Dedifferentiated amniotic fluid mesenchymal stem cell (primary cell): ENCODE data around the gene ZSCAN5C.
"Not testable (repeated sequence)": the region's sequence is repeated elsewhere in the genome, so short reads cannot be mapped to it uniquely, and the experiment has no call there.

ENCODE experiments used
- DNase-seq: peaks from one replicate; pipeline ENCODE4 v3.0.0-alpha.2; 2016; ENCODE audit errors: extremely low spot score

The ZSCAN5C gene

GRCh38 chr19:56191711-56192110 lies 10.4 kb upstream of the ZSCAN5C start:
- no peak for DNase-seq

- no peak for DNase-seq
Measured at GRCh38 chr19:56193981-56194640, 8.0 kb upstream of the ZSCAN5C start.

GRCh38 chr19:56197646-56198045 lies 4.4 kb upstream of the ZSCAN5C start, which contains the start of gene ZSCAN5B:
TSS of gene ZSCAN5B (minus strand) at chr19:56197783. CDS start at chr19:56193052, 4,731 bp downstream.
- DNase-seq = not testable (repeated sequence)

- DNase-seq = no peak
Measured at GRCh38 chr19:56199687-56200086, 2.4 kb upstream of the ZSCAN5C start.

- not testable (repeated sequence) for DNase-seq
Measured at GRCh38 chr19:56207581-56207980, 5.5 kb downstream of the ZSCAN5C start.

GRCh38 chr19:56209091-56209490 lies 7.0 kb downstream of the ZSCAN5C start:
- DNase-seq = no peak

- DNase-seq = not testable (repeated sequence)
Measured at GRCh38 chr19:56210036-56210435, 8.0 kb downstream of the ZSCAN5C start.

- DNase-seq = no peak
Measured at GRCh38 chr19:56211718-56212117, 9.6 kb downstream of the ZSCAN5C start.

GRCh38 chr19:56217039-56217949 lies 15.2 kb downstream of the ZSCAN5C start:
- DNase-seq = no peak

- no peak for DNase-seq
Measured at GRCh38 chr19:56218961-56219360, 16.9 kb downstream of the ZSCAN5C start.

GRCh38 chr19:56221442-56221841 lies 19.4 kb downstream of the ZSCAN5C start:
- DNase-seq = not testable (repeated sequence)

GRCh38 chr19:56221851-56222250 lies 19.8 kb downstream of the ZSCAN5C start:
- no peak for DNase-seq

- no peak for DNase-seq
Measured at GRCh38 chr19:56222901-56223300, 20.8 kb downstream of the ZSCAN5C start.

GRCh38 chr19:56223481-56223880 lies 21.4 kb downstream of the ZSCAN5C start:
- no peak for DNase-seq

- DNase-seq = no peak
Measured at GRCh38 chr19:56245121-56245740, 43.2 kb downstream of the ZSCAN5C start.

GRCh38 chr19:56245764-56246163 lies 43.7 kb downstream of the ZSCAN5C start:
- DNase-seq = not testable (repeated sequence)

GRCh38 chr19:56248736-56249338 lies 46.8 kb downstream of the ZSCAN5C start:
- DNase-seq = not testable (repeated sequence)

GRCh38 chr19:56252699-56253422 lies 50.8 kb downstream of the ZSCAN5C start:
- peak; percentile 42 for DNase-seq

- DNase-seq = peak; percentile 62
Measured at GRCh38 chr19:56253737-56254136, 51.7 kb downstream of the ZSCAN5C start.

- no peak for DNase-seq
Measured at GRCh38 chr19:56258272-56258671, 56.2 kb downstream of the ZSCAN5C start.
